HG03108 (cell line): ENCODE results near the gene UBE2QL1.

Experiments
- ATAC-seq: cut with Tn5 transposase; IDR thresholded peaks from one replicate; pipeline ENCODE4 v1.9.1; 2021; ENCODE audit warnings: moderate library complexity; ENCODE audit not compliant: unreplicated experiment

Gene UBE2QL1

DNA sequence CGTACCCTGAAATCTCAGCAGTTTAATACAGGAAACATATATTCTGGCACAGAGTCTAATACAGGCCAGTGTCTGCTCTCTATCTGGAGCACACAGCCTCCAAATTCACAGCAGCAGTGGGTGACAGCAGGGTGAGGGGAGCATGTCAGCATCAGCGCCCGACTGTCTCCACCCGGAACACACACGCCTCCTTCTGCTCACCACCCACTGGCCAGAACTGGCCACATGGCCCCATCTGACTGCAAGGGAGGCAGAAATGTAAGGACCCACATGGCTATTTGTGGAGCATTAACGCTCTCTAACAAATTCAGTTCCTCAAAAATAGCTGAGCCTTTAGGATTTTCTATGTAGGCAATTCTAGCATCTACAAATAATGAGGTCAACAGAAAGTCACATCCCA is 24.6 kb downstream of the UBE2QL1 start:
- no peak for ATAC-seq

DNA sequence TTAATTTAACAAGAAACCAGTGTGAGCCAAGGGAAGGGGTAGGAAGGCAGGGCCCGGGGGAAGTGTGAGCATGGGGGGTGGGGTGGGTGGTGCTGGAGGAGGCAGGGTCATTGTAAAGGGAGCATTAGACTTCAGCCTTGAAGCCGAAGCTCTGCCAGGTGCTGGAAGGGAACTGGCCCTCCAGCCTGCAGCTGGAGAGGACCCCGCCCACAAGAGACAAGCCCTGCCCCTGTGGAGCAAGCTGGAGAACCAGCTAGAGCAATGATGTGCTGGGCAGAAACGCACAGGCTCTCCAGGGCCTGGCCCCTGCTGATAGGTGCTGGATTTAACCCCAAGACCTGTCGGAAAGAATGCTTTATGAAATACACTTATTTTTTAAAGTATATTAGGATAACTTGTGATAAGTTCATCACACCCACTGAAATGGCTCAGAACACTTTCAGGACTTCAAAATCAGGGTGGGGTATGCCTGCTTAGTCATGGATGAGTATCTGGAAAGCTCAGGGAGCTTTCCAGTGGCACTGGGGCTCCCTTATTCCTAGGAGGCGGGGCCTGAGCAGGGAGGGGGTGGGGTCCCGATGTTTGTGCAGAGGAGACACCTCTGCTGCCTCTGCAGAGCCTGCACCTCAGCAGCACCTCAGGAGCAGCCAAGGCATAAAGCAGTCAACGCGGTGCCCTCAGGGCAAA is 27.1 kb downstream of the UBE2QL1 start:
- ATAC-seq: no peak

DNA sequence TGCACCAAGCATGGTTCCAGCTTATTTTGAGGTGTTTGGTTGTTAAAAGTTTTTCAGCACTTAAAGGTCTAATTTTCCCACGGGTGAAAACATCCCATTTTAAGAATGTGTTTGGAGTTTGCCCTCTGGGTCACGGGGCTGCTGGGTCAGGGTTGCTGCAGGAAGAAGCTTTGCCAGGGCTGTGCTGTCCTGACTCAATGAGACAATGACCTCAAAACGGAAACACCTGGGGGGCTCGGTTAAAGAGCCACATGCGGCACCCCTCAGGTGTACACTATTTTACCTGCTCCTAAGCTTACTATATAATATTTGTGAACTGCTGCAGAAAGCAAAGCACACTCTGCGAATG is 27.6 kb downstream of the UBE2QL1 start:
- ATAC-seq: no peak

DNA sequence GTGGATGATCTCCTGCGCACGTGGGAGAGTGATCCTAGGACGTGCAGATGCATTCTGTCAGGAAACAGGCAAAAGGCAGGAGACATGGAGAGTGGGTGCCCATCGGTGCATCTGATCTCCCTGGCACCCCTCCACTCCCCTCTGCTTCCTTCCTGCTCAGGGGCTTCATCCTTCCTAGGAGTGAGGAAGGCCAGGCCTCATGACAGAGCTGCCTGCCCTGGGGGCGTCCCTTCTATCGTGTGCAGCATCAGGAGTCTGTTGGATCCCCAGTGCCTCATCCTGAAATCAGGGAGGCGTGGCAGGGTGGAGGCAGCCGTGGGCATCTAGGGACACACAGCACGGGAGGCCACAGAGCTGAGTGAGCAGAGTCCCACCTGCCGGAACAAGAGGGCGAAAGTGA is 30.1 kb downstream of the UBE2QL1 start:
- no peak for ATAC-seq

DNA sequence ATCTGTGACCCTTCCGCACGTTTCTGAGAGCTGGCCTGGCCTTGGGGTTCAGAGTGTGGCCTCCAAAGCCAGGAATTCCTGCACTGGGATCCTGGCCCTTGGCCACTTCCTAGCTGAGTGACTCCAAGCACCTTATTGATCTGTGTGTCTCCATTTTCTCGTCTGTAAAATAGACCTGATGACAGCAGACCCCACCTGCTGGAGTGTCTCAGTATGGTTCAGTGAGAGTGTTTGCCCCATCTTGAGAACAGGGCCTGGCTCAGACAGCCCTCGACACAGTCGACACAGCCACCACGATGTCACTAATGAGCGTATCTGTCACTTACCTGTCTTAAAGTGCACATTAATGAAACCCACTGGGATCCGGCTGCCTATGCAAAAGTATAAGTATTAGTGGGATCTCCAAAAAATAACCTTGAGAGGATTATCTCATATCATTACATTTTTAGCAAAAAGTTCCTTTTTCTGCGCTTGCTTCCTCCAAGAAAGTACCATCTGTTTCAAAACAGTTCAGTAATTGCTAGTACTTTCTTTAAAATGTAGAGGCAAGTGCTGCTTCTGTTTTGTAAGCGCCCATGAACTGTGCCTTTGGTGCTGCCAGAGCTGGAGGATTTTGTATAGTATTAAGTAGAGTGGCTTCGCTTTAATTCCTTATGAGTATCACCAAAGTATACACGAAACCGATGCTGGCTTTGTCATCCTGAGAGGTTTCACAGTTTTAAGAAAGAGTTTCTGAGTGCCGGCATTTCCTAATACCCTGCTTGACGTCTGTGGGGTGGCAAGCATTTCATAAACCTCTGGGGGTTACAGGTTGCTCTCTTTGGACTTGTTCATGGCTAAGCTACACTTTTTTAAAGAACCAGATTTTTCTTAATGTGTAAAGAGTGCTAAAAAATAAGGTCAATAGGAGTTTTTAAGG is 31.7 kb downstream of the UBE2QL1 start:
- ATAC-seq: no peak

DNA sequence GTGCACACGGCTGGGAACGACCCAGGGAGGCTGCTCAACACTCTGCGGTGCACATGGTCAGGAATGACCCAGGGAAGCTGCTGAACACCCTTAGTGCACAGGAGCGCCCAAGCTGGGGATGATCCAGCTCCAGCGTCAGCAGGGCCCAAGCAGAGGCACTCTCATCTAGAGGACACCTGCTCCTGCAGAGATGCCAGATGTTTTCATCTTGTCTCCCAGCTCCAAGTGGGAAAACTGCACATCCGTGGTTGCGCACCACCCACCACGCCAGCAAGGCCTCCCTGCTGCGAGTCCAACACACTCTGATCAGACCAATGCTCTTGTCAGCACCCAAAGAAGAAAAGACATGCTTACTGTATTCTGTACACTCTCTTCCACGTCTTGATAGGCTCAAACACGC is 34.1 kb downstream of the UBE2QL1 start:
- no peak for ATAC-seq

DNA sequence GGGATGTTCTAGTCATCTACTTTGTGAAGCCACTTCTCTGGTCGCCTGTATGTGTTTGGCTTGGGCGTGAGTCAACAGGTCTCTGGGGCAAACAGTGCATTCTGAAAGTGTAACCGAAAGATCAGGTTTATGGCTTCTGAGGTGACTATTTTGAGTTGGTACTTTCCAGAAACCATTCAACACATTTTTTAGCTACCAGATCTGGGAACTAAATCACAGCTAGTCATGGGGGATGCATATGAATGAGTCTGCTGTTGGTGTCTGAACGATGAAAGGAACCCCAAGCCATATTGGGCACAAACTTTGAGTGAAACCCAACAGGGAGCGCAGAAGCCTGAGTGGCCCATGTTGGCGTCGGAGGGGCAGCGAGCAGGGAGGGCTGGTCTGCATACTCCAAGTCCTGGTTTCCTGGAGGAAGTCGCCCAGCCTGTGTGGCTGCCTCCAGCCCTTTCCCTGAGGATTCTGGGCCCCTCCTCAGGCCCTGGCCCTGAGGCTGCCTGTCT is 35.3 kb downstream of the UBE2QL1 start:
- peak; percentile 91 for ATAC-seq

DNA sequence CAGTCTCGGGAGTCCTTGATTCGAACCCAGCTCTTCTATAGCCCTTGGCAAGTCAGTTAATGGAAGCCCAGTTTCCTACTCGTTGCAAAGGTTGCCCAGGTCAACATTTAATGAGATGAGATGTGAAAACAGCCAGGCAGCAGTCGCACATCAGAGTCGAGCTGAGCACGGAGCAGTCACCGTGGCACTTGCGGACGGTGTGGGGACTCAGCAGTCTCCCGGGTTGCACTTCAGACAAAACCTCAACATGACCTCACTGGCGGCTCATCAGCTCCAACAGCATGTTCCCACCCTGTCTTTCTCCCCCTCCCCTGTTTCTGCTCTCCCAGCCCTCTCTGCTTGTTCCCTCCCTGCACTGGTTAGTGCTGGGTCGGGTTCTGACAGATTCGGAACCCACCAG is 35.8 kb downstream of the UBE2QL1 start:
- ATAC-seq: no peak

DNA sequence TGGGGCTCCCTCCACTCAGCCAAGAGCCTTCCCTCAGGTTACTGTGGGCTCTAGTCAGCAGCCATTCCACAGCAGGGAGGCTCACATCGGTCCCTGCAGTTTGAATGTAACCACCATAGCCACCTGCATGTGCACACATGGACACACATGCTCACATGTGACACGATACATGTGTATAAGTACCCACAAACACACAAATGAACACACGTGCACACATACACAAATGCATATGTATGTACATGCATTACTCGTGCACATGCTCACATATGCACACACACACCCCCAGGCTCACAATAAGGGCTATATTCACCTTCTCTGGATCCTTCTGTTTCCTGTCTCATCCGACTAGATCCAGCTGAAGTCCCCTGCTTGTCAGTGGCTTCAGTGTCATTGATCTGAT is 36.2 kb downstream of the UBE2QL1 start:
- ATAC-seq: no peak

DNA sequence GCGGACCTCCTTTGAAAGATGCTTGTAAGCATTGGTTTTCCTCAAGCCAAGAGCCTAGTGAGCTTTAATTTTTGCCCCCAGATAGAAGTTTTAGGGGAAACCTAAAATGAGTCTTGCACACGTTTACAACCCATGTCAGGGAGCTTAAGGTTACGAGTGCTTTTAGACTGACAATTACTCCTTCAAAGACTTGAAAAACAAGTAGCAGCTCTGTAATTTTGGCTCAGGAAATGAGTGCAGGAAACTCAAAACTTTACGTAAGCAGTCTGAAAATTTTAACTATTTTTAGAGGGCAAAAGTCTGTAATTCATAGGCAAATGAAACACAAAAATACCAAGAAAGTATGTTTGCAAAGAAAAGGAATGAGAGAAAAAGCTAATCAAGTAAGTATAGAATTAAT is 36.8 kb downstream of the UBE2QL1 start:
- ATAC-seq: no peak

DNA sequence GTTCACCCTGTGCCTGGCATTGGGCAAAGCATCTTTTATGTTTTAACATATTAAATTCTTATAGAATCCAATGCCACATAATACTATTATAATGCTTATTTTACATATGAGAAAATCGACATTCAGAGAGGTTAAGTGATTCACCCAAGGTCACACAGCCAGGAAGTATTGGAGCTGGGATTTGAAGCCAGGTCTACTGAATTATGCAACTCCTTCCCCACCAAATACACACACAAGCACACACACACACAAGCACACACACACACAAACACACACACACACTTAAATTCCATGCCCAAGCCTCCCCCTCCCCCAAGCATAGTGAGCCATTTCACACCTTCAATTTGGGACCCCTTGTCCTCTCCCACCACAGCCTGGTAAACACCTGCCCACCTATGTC is 37.4 kb downstream of the UBE2QL1 start:
- no peak for ATAC-seq

DNA sequence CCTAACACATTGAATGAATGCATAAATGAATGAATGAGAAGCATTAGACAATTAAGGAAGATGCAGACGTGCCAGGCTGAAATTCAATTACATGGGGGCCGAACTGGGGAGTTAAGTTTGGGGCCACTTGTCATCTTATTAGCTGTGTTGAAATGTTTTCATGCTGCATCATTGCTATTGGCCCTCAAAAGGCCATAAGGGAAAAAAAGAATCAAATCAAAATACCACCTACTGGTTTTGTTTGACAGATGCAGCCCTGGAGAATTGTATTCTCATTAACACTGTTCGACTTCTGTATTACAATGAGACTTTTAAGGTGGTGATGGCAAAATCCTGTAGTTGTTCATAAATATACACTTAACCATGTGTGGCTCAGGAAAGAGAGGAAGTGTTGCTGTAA is 38.4 kb downstream of the UBE2QL1 start:
- no peak for ATAC-seq

DNA sequence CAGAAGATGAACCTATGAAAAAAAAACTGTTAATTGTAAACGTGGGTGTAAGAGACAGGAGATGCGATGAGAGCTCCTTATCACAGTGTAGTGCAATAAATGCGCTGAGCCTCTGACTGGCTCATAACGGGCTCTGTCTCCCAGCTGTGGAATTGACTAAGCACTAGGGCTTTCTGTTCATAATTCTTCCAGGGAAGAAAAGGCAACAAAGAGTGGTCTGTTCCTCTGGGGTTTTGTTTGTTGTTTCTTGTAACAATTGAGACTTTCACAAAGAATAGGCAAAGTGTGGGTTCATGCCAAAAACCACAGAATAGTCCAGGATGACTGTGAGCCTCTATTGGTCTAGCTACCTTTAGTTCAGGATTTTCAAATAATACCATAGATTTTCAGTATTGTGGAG is 39.4 kb downstream of the UBE2QL1 start:
- ATAC-seq: no peak

DNA sequence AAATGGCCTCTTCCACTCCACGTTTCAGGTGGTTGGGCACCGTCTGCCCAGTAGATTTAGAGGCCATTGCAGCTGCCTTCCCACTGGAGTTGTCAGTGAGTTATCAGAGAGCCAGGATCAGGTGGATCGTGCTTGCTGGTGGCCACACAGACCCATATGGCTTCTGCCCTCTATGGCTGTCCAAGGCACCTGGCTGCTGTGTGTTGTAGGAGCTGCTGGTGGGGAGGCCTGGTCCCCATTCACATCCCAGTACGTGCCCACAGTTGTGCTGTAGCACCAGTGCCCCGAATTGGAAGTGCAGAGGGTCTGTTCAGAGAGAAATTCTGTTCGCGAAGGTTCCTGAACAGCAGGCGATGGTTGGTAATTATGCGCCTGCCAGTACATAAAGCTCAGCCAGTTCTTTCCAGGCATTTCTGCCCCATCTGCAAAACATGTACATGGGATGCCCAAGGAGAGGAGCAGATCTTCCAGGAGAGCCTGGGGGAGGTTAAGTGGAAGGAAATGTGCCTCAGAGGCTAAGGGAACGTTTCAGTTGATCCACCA is 41.1 kb downstream of the UBE2QL1 start:
- no peak for ATAC-seq

DNA sequence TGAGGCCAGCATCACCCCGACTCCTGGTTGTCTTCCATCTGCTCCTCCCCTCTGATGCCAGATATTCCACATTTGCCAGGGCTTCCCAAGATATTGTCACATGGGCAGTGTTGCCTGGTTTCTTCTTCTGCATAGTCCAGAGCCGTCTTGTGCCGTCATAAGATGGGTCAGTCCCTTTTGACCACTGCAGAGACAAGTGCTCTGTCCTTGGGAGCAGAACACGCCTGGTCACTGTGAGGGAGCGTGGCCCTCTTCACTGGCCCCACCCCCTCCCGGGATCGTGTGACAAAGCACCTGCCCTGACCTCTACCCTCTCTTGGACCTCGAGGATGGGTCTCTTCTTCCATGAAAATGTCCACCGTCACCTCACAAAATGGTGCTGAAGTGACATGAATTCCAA is 41.6 kb downstream of the UBE2QL1 start:
- ATAC-seq: no peak

DNA sequence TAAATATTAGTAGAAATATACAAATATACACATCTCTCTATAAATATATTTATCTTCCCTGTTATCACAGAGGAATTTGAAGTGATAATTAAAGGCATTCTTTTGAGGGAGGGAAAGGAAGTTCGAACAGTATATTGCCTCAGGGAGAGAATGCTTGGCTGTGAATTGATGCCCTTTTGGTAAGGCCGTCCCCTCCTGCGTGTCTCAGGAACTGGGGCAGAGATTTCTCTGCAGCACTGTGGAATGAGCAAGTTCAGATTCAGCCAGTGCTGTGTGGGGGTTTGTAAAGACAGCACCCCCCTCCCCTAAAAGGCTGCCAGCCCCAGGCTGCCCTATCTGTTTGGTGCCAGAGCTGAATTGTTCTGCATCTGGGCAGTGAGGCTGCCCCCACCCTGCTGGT is 42.0 kb downstream of the UBE2QL1 start:
- ATAC-seq: no peak

DNA sequence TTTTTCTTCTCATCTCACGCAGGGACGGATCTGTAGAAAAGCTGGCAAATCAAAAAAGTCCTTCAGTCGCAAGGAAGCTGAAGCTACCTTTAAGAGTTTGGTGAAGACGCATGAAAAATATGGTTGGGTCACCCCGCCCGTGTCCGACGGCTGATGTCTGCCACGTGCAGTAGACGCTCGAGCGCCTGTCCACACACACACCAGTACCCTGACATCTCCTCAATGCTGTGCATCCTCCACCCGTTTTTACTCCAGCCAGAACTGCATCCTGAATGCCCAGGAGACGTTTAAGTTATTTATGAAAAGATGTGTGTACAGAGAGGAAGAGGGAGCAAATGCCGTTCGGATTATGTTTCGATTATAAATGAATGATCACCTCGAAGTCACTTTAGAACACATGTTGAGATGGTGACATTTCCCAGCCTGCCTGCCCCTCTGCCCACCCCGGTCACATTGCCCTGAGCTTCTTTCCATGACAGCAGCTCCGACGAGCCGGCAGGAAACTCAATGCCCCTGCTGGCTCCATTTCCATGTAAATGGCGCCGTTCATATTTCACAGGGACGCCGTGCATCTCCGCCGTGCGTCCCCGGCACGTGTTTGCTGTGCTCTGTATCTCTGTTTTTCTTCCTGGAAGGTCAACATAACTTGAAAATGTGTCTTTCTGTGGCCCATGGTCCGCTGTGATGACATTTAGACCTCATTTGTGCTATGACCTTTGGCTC is 42.7 kb downstream of the UBE2QL1 start:
- no peak for ATAC-seq

DNA sequence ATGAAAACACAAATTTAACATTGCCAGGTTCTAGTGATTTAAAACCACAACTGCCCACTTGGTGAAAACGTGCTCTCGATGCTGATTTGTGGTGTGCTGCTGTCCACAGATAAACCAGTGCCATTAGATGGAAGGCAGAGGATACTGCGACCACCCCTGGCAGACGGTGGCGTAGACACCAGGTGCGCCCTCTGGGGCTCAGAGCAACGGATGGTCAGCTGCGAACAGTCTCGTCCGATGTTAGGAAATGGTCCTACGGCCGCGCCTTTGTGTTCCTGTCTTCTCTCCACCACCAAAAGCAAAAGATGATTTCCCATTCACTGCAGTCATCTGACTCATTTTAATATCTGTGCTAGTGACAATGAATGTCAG is 43.2 kb downstream of the UBE2QL1 start:
- ATAC-seq: no peak

DNA sequence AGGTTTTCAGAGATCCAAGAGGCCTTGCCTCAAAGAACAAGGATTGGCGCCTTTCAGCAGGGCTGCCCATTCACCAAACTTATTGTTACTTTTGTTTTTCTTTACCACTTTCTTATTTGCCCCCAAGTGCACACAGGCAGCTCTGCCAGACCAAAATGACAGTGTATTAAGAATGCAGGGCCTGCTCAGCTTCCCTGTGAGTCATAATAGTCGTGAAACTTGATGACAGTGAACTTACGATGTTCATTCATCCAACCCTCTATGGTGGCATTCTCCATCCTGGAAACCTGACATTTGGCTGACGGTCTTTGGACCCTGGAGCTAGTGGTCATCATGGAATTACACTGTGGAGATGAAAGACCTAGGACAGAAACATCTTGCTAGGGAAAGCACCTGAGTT is 44.3 kb downstream of the UBE2QL1 start:
- peak; percentile 26 for ATAC-seq

DNA sequence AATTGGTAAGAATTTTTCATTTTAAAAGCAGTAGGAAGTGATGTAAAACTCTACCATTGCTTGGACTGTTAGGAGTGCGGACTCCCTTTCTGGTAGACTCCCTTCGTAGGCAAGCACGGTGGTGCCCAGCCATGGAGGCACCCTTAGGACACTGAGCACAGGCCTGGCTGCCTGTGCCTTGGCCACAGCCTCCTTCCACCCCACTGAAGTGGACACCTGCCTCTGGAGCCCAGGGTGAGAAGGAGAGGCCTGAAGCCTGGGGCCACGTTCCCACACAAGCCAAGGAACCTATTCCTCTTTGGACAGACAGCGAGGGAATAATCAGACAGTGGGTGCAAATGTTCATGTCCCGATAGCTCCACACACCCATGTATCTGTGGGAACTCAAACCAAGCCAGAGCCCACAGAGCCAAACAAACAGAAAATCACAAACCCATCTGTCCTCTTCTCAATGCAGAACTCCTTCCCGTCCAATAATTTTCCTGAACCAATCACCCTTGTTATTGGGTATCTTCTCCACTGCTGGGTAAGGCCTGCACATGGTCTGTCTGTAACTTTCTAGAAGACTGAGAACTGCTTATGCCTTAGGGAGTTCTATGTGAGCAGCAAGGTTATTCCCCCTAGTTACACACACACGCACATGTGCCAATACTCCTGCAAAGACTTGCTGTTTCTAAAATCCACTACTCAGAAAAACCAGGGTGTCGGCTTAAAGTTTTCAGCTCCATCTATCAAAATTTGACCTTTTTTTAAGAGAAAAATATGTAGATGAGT is 45.2 kb downstream of the UBE2QL1 start:
- peak; percentile 42 for ATAC-seq

DNA sequence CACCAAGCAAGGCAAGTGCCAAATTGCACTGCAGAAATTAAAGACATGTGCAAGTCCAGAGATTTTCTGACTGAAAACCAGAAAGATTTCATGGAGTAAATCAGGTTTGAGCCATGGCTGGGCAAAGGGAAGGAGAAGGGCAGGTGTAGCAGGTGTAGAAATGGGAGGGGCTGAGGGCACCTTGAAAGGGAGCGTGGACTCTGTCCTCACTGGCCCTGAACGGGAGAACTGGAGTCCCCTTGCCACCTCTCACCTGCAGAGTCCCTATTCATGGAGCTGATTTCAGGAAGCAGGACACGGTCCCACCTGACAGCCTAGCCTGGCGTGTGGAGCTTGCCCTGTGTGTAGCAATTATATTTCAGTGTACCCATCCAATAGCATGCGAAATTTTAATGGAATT is 46.3 kb downstream of the UBE2QL1 start:
- ATAC-seq: no peak
